Left lung (tissue), 10 donors: ENCODE measurements around the gene NLGN2. TPM values are rescaled to one million over a fixed set of nuclear protein-coding genes. Genes with fewer than 3 reads are reported as not detected.

Experiments used
- ATAC-seq: fragments of 200-7000 bp; cut with Tn5 transposase; one replicate; pipeline ENCODE4 v1.9.1; 2020; ENCODE audit warnings: moderate library complexity
- DNase-seq, 4 donors: peaks; one replicate each; pipeline ENCODE4 v3.0.0-alpha.2; 2013 to 2020
- H3K27ac ChIP-seq, 2 donors: fragments of 200-600 bp; sonication (generic) in 1 of 2; one replicate each; pipeline versions ENCODE4 v1.5.0 to v1.8.0; 2020 to 2021
- H3K27me3 ChIP-seq, 2 donors: fragments of 200-600 bp; sonication (generic) in 1 of 2; one replicate each; pipeline versions ENCODE4 v1.5.0 to v1.8.0; 2020 to 2021
- H3K36me3 ChIP-seq, 2 donors: fragments of 200-600 bp; sonication (generic) in 1 of 2; one replicate each; pipeline versions ENCODE4 v1.5.0 to v1.8.0; 2020 to 2021
- H3K4me1 ChIP-seq, 2 donors: fragments of 200-600 bp; one replicate each; pipeline ENCODE4 v1.8.0; 2021
- H3K4me3 ChIP-seq, 2 donors: fragments of 200-600 bp; sonication (generic) in 1 of 2; one replicate each; pipeline versions ENCODE4 v1.5.0 to v1.8.0; 2020 to 2021; ENCODE audit warnings: mild to moderate bottlenecking in 1 of 2
- H3K9me3 ChIP-seq, 2 donors: fragments of 200-600 bp; sonication (generic) in 1 of 2; one replicate each; pipeline versions ENCODE4 v1.5.0 to v1.8.0; 2020 to 2021
- intact Hi-C, 2 donors: fragments of 100-400 bp; cut with DNase I; formaldehyde crosslinking; loops; one replicate each; pipeline versions ENCODE4 v1.11.2 to v1.14.2; 2022
- polyA plus RNA-seq, 6 donors: library from polyadenylated mRNA; unstranded; fragments of 120-200 nt; gene quantifications; one replicate each; pipeline ENCODE4 v1.2.1, GENCODE V29; 2013; ENCODE audit not compliant: insufficient read length in 6 of 6
- total RNA-seq, 2 donors: library from RNA; stranded (reverse); fragmentation: NEBNext Ultra II Directional; extraction: Animal tissue kit (Norgen Biotek cat#: 25700); gene quantifications; one replicate each; pipeline ENCODE4 v1.2.1, GENCODE V29; 2021
- TF ChIP-seq, protein P1 (sequence below), 2 donors: fragments of 200-600 bp; sonication (generic) in 1 of 2; IDR thresholded peaks; one replicate each; pipeline versions ENCODE4 v1.5.0 to v1.8.0; 2021; ENCODE audit warnings: antibody characterized with exemption in 2 of 2
- donor health status: DM: no; HTN: yes; CAD: no.
- donor health status: DM: no; HTN: no; CAD: no.

The NLGN2 gene
- total and polyA plus RNA-seq, 8 donors, result 14.8 to 34.4 (median 29.0) TPM

GRCh38 chr17:7437369-7437863 is 29.8 kb downstream of the NLGN2 start:
- TF ChIP-seq, protein P1, sequence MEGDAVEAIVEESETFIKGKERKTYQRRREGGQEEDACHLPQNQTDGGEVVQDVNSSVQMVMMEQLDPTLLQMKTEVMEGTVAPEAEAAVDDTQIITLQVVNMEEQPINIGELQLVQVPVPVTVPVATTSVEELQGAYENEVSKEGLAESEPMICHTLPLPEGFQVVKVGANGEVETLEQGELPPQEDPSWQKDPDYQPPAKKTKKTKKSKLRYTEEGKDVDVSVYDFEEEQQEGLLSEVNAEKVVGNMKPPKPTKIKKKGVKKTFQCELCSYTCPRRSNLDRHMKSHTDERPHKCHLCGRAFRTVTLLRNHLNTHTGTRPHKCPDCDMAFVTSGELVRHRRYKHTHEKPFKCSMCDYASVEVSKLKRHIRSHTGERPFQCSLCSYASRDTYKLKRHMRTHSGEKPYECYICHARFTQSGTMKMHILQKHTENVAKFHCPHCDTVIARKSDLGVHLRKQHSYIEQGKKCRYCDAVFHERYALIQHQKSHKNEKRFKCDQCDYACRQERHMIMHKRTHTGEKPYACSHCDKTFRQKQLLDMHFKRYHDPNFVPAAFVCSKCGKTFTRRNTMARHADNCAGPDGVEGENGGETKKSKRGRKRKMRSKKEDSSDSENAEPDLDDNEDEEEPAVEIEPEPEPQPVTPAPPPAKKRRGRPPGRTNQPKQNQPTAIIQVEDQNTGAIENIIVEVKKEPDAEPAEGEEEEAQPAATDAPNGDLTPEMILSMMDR (IDR thresholded peaks at IDR 0.05), result no peak

DNA sequence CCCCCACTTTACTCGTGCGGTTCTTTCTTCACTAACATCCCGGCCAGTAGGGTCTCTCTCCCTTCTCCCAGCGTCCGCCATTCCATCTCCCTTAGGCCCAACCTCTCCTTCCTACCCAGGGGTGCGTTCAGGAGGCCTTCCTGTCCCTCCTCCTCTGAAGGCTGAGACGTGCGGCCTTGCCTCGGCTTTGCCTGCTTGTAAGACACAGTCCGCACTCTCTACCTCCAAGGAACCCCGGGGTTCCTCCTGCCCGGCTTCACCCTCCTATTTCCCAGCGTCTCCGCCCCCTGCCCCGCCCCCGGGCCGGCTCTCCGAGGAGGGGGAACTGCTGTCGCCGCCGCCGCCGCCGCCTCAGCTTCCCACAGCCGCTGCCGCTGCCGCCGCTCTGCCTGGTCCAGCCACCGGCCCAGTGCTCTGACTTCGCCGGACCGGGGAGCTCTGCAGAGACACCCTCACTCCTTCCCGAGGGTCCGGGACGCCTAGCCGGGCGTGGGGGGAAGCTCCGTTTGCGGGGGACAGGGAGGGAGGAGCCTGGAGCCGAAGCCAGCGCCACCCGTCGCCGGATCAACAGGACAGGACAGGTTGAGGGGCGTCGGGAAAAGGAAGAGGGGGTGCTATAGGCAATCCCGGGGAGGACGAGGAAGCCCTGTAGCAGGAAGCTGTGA is 30.4 kb downstream of the NLGN2 start:
- H3K4me3 ChIP-seq, result peak overlapping the region; percentile 16 to 72
- intact Hi-C loops, result loop anchor here in 1 of 2 donors (10.0 kb wide), 1 partner anchor 83 kb away; the partner anchor contains the start of genes KCTD11 and TMEM95
- H3K27ac ChIP-seq, result no peak overlapping the region
- H3K36me3 ChIP-seq, result no peaks in the 10 kb centered on the region
- H3K9me3 ChIP-seq, result no peaks in the 10 kb centered on the region
- peak in 3 of 4 donors; percentile 26 to 99 (median 81) for DNase-seq
- H3K27me3 ChIP-seq, result peaks cover 17 to 49% of the 10 kb centered on the region in 2 donors
- peaks cover 28 to 59% of the 10 kb centered on the region in 2 donors for H3K4me1 ChIP-seq
- TF ChIP-seq, protein P1 (IDR thresholded peaks at IDR 0.05), result no peak
- peak; percentile 2 for ATAC-seq

More at GRCh38 chr17:7437369-7437863, 29.8 kb downstream of the NLGN2 start:
- DNase-seq (no peak), ATAC-seq (no peak)
- H3K36me3 ChIP-seq, result no peaks in the 10 kb centered on the region
- peak overlapping the region in 1 of 2 donors; percentile 61 for H3K27ac ChIP-seq
- no peaks in the 10 kb centered on the region for H3K9me3 ChIP-seq
- H3K4me3 ChIP-seq, result peak overlapping the region; percentile 35 to 72
- peaks cover 17 to 45% of the 10 kb centered on the region in 2 donors for H3K27me3 ChIP-seq
- intact Hi-C loops, result loop anchor here in 1 of 2 donors (10.0 kb wide), 1 partner anchor 83 kb away; the partner anchor contains the start of genes KCTD11 and TMEM95
- peaks cover 28 to 59% of the 10 kb centered on the region in 2 donors for H3K4me1 ChIP-seq

DNA sequence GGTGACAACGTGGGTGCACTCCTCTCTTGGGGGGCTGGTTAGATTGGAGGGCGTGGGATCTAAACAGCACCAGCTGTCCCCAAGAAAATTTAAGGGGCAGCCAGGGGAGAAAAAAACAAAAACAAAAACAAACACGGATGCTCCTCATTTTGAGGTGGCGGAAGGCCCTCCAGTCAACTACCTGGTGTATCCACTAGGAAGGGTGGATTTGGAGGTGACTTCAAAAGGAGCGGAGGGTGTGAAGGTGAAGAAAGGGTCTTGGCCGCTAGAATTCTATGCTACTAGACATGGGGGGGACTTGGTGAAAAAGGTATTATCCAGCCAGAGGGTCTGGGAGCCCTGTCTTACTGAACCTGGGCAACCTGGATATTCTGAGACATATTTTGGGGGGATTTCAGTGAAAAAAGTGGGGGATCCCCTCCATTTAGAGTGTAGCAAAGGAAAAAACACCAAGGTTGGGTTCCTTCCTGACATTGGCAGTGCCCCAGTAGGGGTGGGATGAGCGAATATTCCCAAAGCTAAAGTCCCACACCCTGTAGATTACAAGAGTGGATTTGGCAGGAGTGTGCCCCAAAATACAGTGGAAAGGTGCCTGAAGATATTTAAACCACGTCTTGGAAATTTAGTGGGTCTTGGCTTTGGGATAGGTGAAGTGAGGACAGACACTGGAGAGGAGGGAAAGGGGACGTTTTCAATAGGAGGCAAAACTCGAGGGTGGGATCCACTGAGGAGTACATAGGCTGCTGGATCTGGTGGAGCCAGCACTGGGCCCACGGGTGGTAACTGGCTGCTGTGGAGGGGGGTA is 31.2 kb downstream of the NLGN2 start:
- H3K4me3 ChIP-seq, result peak overlapping the region; percentile 16 to 72
- TF ChIP-seq, protein P1 (IDR thresholded peaks at IDR 0.05), result no peak
- H3K36me3 ChIP-seq, result no peaks in the 10 kb centered on the region
- no peak overlapping the region for H3K27ac ChIP-seq
- H3K9me3 ChIP-seq, result no peaks in the 10 kb centered on the region
- H3K27me3 ChIP-seq, result peaks cover 17 to 49% of the 10 kb centered on the region in 2 donors
- intact Hi-C loops, result loop anchor here in 1 of 2 donors (10.0 kb wide), 1 partner anchor 84 kb away; the partner anchor contains the start of genes KCTD11 and TMEM95
- DNase-seq (no peak), ATAC-seq (no peak)
- H3K4me1 ChIP-seq, result peaks cover 28 to 59% of the 10 kb centered on the region in 2 donors

GRCh38 chr17:7439462-7440112 is 31.9 kb downstream of the NLGN2 start, which contains the start of gene FGF11:
TSS of gene FGF11 (plus strand) at chr17:7439512. CDS start at chr17:7439621, 109 bp downstream.
- intact Hi-C loops, result loop anchor here in 1 of 2 donors (10.0 kb wide), 1 partner anchor 85 kb away; the partner anchor contains the start of genes KCTD11 and TMEM95
- TF ChIP-seq, protein P1 (IDR thresholded peaks at IDR 0.05), result no peak
- H3K36me3 ChIP-seq, result no peaks in the 10 kb centered on the region
- H3K4me3 ChIP-seq, result peak within 1 kb of the TSS; percentile 21 to 72
- H3K4me1 ChIP-seq, result peaks cover 28 to 58% of the 10 kb centered on the region in 2 donors
- no peaks in the 10 kb centered on the region for H3K9me3 ChIP-seq
- DNase-seq (peak in 1 of 4 donors; percentile 79), ATAC-seq (no peak)
- H3K27ac ChIP-seq, result no peak within 1 kb of the TSS
- H3K27me3 ChIP-seq, result peaks cover 17 to 54% of the 10 kb centered on the region in 2 donors
